Upper lobe of left lung (tissue), 6 donors: ENCODE measurements around the gene GPR146. TPM values are rescaled to one million over a fixed set of nuclear protein-coding genes. Genes with fewer than 3 reads are reported as not detected.

ENCODE experiments used
- ATAC-seq, 2 donors: fragments of 200-7000 bp; cut with Tn5 transposase; one replicate each; pipeline ENCODE4 v1.9.1; 2022; ENCODE audit warnings: mild to moderate bottlenecking in 2 of 2, moderate library complexity in 2 of 2; ENCODE audit not compliant: low FRiP score in 2 of 2
- DNase-seq, 2 donors: peaks; one replicate each; pipeline ENCODE4 v3.0.0-alpha.2; 2019 to 2020
- H3K27ac ChIP-seq, 4 donors: fragments of 200-600 bp; sonication (generic); one replicate each; pipeline ENCODE4 v1.5.1; 2016 to 2019
- H3K27me3 ChIP-seq, 4 donors: fragments of 200-600 bp; sonication (generic); one replicate each; pipeline ENCODE4 v1.5.1; 2017 to 2019
- H3K36me3 ChIP-seq, 4 donors: fragments of 200-600 bp; sonication (generic); one replicate each; pipeline ENCODE4 v1.5.1; 2016 to 2019
- H3K4me1 ChIP-seq, 4 donors: fragments of 200-600 bp; sonication (generic); one replicate each; pipeline ENCODE4 v1.5.1; 2018 to 2019
- H3K4me3 ChIP-seq, 4 donors: fragments of 200-600 bp; sonication (generic); one replicate each; pipeline ENCODE4 v1.5.1; 2017 to 2019; ENCODE audit warnings: mild to moderate bottlenecking in 2 of 4, moderate library complexity in 1 of 4
- H3K9me3 ChIP-seq, 4 donors: fragments of 200-600 bp; sonication (generic); one replicate each; pipeline ENCODE4 v1.5.1; 2018 to 2019
- EP300 ChIP-seq, 4 donors: sonication (generic); formaldehyde crosslinking; IDR thresholded peaks; one replicate each; pipeline ENCODE4 v1.5.1; 2017; ENCODE audit warnings: antibody characterized with exemption in 4 of 4, control low read depth in 2 of 4
- POLR2A ChIP-seq, 4 donors: fragments of 450-650 bp; IDR thresholded peaks; one replicate each; pipeline ENCODE4 v1.5.1; 2016 to 2017; ENCODE audit warnings: antibody characterized with exemption in 4 of 4, mild to moderate bottlenecking in 2 of 4
- POLR2AphosphoS5 ChIP-seq, 2 donors: sonication (generic); formaldehyde crosslinking; IDR thresholded peaks; one replicate each; pipeline ENCODE4 v1.5.1; 2017; ENCODE audit warnings: antibody characterized with exemption in 2 of 2
- WGBS, 2 donors: methylation state at CpG; one replicate each; pipeline ENCODE4 v1.1.5; 2017 to 2018; 5-methylcytosine and 5-hydroxymethylcytosine counted together
- total RNA-seq, 6 donors: library from RNA; depleted of rRNA in 4 of 6; stranded (reverse); fragments of >200 nt in 4 of 6; gene quantifications; one replicate each; pipeline versions ENCODE4 v1.1.0 to v1.2.1, GENCODE V29; 2016 to 2021
- TF ChIP-seq, protein P1 (sequence below), 6 experiments: fragments of 450-650 bp in 4 of 6; fragments of 200-600 bp in 2 of 6; sonication (generic) in 2 of 6; IDR thresholded peaks; one replicate each; pipeline ENCODE4 v1.5.1; 2016 to 2019; ENCODE audit warnings: antibody characterized with exemption in 6 of 6
- donor health status: DM: no; HTN: no; CAD: no; lungs with moderate emphysema.
- donor health status: DM: no; HTN: yes; CAD: no; lungs with severe emphysema.

Gene GPR146
- total RNA-seq, 6 donors from 2014 or later, result 11.2 to 32.8 (median 28.9) TPM

DNA sequence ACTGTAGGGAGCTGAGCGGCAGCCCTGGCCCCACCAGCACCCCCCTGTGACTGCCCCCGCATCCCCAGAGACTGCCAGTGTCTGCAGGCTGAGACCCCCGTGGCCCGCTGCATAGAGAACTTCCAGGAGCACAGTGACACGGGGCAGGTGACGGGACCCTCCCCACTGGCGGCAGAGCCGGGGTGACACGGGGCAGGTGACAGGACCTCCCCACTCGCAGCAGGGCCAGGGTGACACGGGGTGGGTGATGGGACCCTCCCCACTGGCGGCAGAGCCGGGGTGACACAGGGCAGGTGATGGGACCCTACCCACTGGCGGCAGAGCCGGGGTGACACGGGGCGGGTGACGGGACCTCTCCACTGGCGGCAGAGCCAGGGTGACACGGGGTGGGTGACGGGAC is 45.9 kb downstream of the GPR146 start:
- Histone ChIP-seq H3K9me3 (no peaks in the 10 kb centered on the region), H3K27me3 (no peaks in the 10 kb centered on the region), H3K36me3 (peaks cover 3 to 36% (median 23%) of the 10 kb centered on the region in 4 donors), H3K4me1 (peaks cover 24 to 36% (median 29%) of the 10 kb centered on the region in 4 donors), H3K27ac (peak overlapping the region in 1 of 4 donors; percentile 23), H3K4me3 (no peak overlapping the region)
- ATAC-seq, result no peak
- peak in 1 of 2 donors; percentile 81 for DNase-seq
- WGBS, 2 donors, result 81 to 85% methylated on average over 13 to 17 of the region's 21 CpGs
- TF ChIP-seq POLR2A (IDR thresholded peaks at IDR 0.05), result no peak
- no peak for TF ChIP-seq POLR2AphosphoS5 (IDR thresholded peaks at IDR 0.05)
- no peak for TF ChIP-seq EP300 (IDR thresholded peaks at IDR 0.05)
- TF ChIP-seq, protein P1, sequence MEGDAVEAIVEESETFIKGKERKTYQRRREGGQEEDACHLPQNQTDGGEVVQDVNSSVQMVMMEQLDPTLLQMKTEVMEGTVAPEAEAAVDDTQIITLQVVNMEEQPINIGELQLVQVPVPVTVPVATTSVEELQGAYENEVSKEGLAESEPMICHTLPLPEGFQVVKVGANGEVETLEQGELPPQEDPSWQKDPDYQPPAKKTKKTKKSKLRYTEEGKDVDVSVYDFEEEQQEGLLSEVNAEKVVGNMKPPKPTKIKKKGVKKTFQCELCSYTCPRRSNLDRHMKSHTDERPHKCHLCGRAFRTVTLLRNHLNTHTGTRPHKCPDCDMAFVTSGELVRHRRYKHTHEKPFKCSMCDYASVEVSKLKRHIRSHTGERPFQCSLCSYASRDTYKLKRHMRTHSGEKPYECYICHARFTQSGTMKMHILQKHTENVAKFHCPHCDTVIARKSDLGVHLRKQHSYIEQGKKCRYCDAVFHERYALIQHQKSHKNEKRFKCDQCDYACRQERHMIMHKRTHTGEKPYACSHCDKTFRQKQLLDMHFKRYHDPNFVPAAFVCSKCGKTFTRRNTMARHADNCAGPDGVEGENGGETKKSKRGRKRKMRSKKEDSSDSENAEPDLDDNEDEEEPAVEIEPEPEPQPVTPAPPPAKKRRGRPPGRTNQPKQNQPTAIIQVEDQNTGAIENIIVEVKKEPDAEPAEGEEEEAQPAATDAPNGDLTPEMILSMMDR (IDR thresholded peaks at IDR 0.05), result no peak

DNA sequence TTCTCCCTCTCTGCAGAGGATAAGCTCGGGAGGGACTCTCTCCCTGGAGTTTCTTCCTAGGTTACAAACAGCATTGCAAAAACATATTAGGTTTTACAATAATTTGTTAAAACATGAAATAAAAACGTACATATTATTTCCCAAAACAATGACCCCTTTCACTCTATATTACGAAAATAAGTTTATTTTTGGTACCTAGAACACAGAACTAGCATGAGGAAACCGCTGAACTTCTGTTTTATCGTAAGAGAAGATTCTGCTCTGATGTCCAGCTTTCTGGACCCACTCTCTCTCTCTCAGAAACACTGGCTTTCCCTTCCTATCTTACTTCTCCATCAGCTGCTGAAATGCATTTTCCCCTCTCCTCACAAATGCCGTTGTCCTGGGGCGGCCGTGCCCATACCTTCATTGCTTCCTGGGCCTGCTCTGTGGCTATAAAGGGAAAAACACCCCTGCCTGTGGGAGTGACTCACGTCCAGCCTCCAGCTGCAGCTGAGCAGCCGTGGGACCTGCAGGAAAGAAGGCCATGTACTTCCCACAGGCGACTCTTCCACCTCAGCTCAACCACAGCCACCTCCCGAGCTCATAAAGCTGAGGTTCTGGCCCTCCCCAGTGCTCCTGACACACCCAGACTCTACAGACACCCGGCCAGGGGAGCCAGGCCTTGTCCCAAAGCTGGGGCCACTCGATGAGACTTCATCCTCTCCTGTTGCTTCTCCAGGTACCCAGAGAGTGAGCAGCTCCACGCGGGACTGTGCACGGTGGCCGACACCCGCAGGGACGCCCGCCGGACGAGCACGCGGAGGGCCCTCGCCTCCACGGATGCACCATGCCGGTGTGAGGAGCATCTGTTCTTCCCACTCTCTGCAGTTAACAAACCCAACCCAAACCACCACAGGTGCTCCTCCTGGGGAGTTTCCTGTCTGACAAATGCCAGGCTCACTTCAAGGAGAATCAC is 46.6 kb downstream of the GPR146 start:
- Histone ChIP-seq H3K27ac (peak overlapping the region in 1 of 4 donors; percentile 23), H3K36me3 (peaks cover 3 to 36% (median 23%) of the 10 kb centered on the region in 4 donors), H3K4me1 (peaks cover 23 to 41% (median 33%) of the 10 kb centered on the region in 4 donors), H3K27me3 (no peaks in the 10 kb centered on the region), H3K9me3 (no peaks in the 10 kb centered on the region), H3K4me3 (no peak overlapping the region)
- peak in 1 of 2 donors; percentile 72 for DNase-seq
- no peak for ATAC-seq
- TF ChIP-seq POLR2A (IDR thresholded peaks at IDR 0.05) (no peak), EP300 (IDR thresholded peaks at IDR 0.05) (no peak), POLR2AphosphoS5 (IDR thresholded peaks at IDR 0.05) (no peak)
- TF ChIP-seq, protein P1 (IDR thresholded peaks at IDR 0.05), result no peak
- WGBS, 2 donors, result 81 to 88% methylated on average over 11 to 27 of the region's 28 CpGs

DNA sequence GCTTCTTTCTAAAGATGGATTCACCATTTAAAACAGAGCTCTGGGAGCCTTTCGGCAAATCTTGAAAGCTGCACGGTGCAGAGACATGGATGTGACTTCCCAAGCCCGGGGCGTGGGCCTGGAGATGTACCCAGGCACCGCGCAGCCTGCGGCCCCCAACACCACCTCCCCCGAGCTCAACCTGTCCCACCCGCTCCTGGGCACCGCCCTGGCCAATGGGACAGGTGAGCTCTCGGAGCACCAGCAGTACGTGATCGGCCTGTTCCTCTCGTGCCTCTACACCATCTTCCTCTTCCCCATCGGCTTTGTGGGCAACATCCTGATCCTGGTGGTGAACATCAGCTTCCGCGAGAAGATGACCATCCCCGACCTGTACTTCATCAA is 47.3 kb downstream of the GPR146 start:
- Histone ChIP-seq H3K27me3 (no peaks in the 10 kb centered on the region), H3K27ac (no peak overlapping the region), H3K4me1 (peaks cover 16 to 39% (median 34%) of the 10 kb centered on the region in 4 donors), H3K36me3 (peaks cover 3 to 36% (median 23%) of the 10 kb centered on the region in 4 donors), H3K4me3 (no peak overlapping the region), H3K9me3 (no peaks in the 10 kb centered on the region)
- no peak for ATAC-seq
- DNase-seq, result peak in 1 of 2 donors; percentile 79
- TF ChIP-seq, protein P1 (IDR thresholded peaks at IDR 0.05), result no peak
- TF ChIP-seq POLR2AphosphoS5 (IDR thresholded peaks at IDR 0.05) (no peak), EP300 (IDR thresholded peaks at IDR 0.05) (no peak), POLR2A (IDR thresholded peaks at IDR 0.05) (no peak)
- 96% methylated on average over 18 of the region's 18 CpGs for WGBS, 2 donors

DNA sequence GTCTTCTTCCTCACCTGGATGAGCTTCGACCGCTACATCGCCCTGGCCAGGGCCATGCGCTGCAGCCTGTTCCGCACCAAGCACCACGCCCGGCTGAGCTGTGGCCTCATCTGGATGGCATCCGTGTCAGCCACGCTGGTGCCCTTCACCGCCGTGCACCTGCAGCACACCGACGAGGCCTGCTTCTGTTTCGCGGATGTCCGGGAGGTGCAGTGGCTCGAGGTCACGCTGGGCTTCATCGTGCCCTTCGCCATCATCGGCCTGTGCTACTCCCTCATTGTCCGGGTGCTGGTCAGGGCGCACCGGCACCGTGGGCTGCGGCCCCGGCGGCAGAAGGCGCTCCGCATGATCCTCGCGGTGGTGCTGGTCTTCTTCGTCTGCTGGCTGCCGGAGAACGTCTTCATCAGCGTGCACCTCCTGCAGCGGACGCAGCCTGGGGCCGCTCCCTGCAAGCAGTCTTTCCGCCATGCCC is 47.9 kb downstream of the GPR146 start:
- ATAC-seq (no peak), DNase-seq (peak in 1 of 2 donors; percentile 80)
- Histone ChIP-seq H3K27me3 (no peaks in the 10 kb centered on the region), H3K4me1 (peaks cover 13 to 35% (median 31%) of the 10 kb centered on the region in 4 donors), H3K27ac (no peak overlapping the region), H3K9me3 (no peaks in the 10 kb centered on the region), H3K4me3 (no peak overlapping the region), H3K36me3 (peaks cover 3 to 36% (median 23%) of the 10 kb centered on the region in 4 donors)
- TF ChIP-seq POLR2A (IDR thresholded peaks at IDR 0.05), result no peak
- no peak for TF ChIP-seq POLR2AphosphoS5 (IDR thresholded peaks at IDR 0.05)
- TF ChIP-seq, protein P1 (IDR thresholded peaks at IDR 0.05), result no peak
- TF ChIP-seq EP300 (IDR thresholded peaks at IDR 0.05), result no peak
- WGBS, 2 donors, result 97% methylated on average over 40 of the region's 40 CpGs
